ENCODE data around the gene PHF1. TPM values are rescaled to one million over a fixed set of nuclear protein-coding genes. Genes with fewer than 3 reads are reported as not detected.

PHF1 gene
- total RNA-seq, 4 donors from 2014 or later, result 46.8 to 86.1 (median 77.3) TPM

- TF ChIP-seq CTCF (IDR thresholded peaks at IDR 0.05), result no peak
- Histone ChIP-seq H3K27ac (no peak overlapping the region), H3K4me1 (no peaks in the 10 kb centered on the region), H3K27me3 (no peaks in the 10 kb centered on the region), H3K36me3 (peaks cover 0 to 46% (median 0%) of the 10 kb centered on the region in 3 donors), H3K9me3 (no peaks in the 10 kb centered on the region), H3K4me3 (no peak overlapping the region)
- DNase-seq, result no peak
Measured at GRCh38 chr6:33438978-33439594, 28.3 kb downstream of the PHF1 start.

- Histone ChIP-seq H3K4me1 (no peaks in the 10 kb centered on the region), H3K4me3 (no peak overlapping the region), H3K27me3 (no peaks in the 10 kb centered on the region), H3K27ac (no peak overlapping the region), H3K36me3 (peaks cover 0 to 44% (median 0%) of the 10 kb centered on the region in 3 donors), H3K9me3 (no peaks in the 10 kb centered on the region)
- DNase-seq, result no peak
- TF ChIP-seq CTCF (IDR thresholded peaks at IDR 0.05) (no peak), POLR2A (IDR thresholded peaks at IDR 0.05) (no peak)
Measured at GRCh38 chr6:33439956-33440648, 29.3 kb downstream of the PHF1 start.

- no peaks in the 10 kb centered on the region for H3K4me1 ChIP-seq
- H3K9me3 ChIP-seq, result no peaks in the 10 kb centered on the region
- H3K36me3 ChIP-seq, result peaks cover 0 to 37% (median 0%) of the 10 kb centered on the region in 3 donors
- no peak overlapping the region for H3K27ac ChIP-seq
- no peak for TF ChIP-seq CTCF (IDR thresholded peaks at IDR 0.05)
- no peak for TF ChIP-seq POLR2A (IDR thresholded peaks at IDR 0.05)
- no peak for DNase-seq
- no peak overlapping the region for H3K4me3 ChIP-seq
- H3K27me3 ChIP-seq, result no peaks in the 10 kb centered on the region
Measured at GRCh38 chr6:33440649-33441309, 30.0 kb downstream of the PHF1 start.

- Histone ChIP-seq H3K27ac (no peak overlapping the region), H3K9me3 (no peaks in the 10 kb centered on the region), H3K27me3 (no peaks in the 10 kb centered on the region), H3K4me1 (no peaks in the 10 kb centered on the region), H3K36me3 (peaks cover 0 to 38% (median 0%) of the 10 kb centered on the region in 3 donors), H3K4me3 (no peak overlapping the region)
- DNase-seq, result no peak
- no peak for TF ChIP-seq CTCF (IDR thresholded peaks at IDR 0.05)
- TF ChIP-seq POLR2A (IDR thresholded peaks at IDR 0.05), result no peak
Measured at GRCh38 chr6:33441457-33441856, 30.6 kb downstream of the PHF1 start.

- no peak for TF ChIP-seq POLR2A (IDR thresholded peaks at IDR 0.05)
- TF ChIP-seq CTCF (IDR thresholded peaks at IDR 0.05), result no peak
- Histone ChIP-seq H3K27me3 (no peaks in the 10 kb centered on the region), H3K4me3 (no peak overlapping the region), H3K9me3 (no peaks in the 10 kb centered on the region), H3K36me3 (peaks cover 0 to 30% (median 0%) of the 10 kb centered on the region in 3 donors), H3K4me1 (no peaks in the 10 kb centered on the region), H3K27ac (no peak overlapping the region)
- DNase-seq, result no peak
Measured at GRCh38 chr6:33442283-33442682, 31.5 kb downstream of the PHF1 start.

Data from Peyer's patch (tissue), 4 donors.